ENCODE data around the gene TNRC6B. TPM values are rescaled to one million over a fixed set of nuclear protein-coding genes. Genes with fewer than 3 reads are reported as not detected.

TNRC6B gene
- total RNA-seq, 1 donor from 2014 or later = 26.7 TPM

- TF ChIP-seq CTCF (IDR thresholded peaks at IDR 0.05; ENCODE audit: insufficient read depth, low read length, poor library complexity, severe bottlenecking) = no peak
- H3K4me3 ChIP-seq (ENCODE audit: low read depth, low read length) = no peak overlapping the region
- no peaks in the 10 kb centered on the region for H3K27me3 ChIP-seq (ENCODE audit: control insufficient read depth, insufficient read depth, low read length)
- DNase-seq (ENCODE audit: low read depth) = no peak
- H3K36me3 ChIP-seq (ENCODE audit: control insufficient read depth, insufficient read depth, low read length) = no peaks in the 10 kb centered on the region
Measured at GRCh38 chr22:40294696-40295095, 117.0 kb downstream of the TNRC6B start.

- Histone ChIP-seq H3K36me3 (ENCODE audit: control insufficient read depth, insufficient read depth, low read length) (peaks cover 2% of the 10 kb centered on the region), H3K27me3 (ENCODE audit: control insufficient read depth, insufficient read depth, low read length) (no peaks in the 10 kb centered on the region), H3K4me3 (ENCODE audit: low read depth, low read length) (no peak overlapping the region)
- DNase-seq (ENCODE audit: low read depth) = no peak
- TF ChIP-seq CTCF (IDR thresholded peaks at IDR 0.05; ENCODE audit: insufficient read depth, low read length, poor library complexity, severe bottlenecking) = no peak
Measured at GRCh38 chr22:40300316-40300715, 122.6 kb downstream of the TNRC6B start.

DNA sequence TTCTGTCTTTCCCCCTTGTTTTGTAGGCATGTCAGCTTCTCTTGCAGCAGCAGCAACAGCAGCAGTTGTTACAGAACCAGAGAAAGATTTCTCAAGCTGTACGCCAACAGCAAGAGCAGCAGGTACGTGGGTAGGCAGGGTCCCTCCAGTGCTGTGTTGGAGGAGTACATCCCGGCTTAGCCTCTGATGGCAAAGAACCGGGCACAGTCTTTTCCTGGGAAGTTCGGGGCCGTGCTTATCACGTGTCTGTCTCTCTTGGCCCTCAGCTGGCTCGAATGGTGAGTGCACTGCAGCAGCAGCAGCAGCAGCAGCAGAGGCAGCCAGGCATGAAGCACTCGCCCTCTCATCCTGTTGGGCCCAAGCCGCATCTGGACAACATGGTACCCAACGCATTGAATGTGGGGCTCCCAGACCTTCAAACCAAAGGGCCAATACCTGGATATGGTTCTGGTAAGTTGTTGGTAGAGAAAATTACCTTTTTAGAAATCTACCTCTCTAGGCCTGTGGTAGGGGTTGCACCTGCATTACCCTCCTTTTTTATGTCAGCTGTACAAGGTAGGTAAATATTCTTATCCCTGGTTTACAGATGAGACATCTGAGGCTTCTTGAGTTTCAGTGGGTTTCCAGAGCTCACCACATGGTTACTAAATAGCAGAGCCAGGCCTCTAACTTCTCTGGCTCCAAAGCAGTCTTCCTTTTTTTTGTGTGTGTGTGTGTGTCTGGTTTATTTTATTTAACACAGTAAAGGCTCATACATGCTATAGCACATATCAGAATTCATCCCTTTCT lies 123.4 kb downstream of the TNRC6B start:
- no peaks in the 10 kb centered on the region for H3K27me3 ChIP-seq (ENCODE audit: control insufficient read depth, insufficient read depth, low read length)
- no peak for DNase-seq (ENCODE audit: low read depth)
- H3K36me3 ChIP-seq (ENCODE audit: control insufficient read depth, insufficient read depth, low read length) = peaks cover 2% of the 10 kb centered on the region
- H3K4me3 ChIP-seq (ENCODE audit: low read depth, low read length) = no peak overlapping the region
- TF ChIP-seq CTCF (IDR thresholded peaks at IDR 0.05; ENCODE audit: insufficient read depth, low read length, poor library complexity, severe bottlenecking) = no peak

- DNase-seq (ENCODE audit: low read depth) = no peak
- Histone ChIP-seq H3K4me3 (ENCODE audit: low read depth, low read length) (no peak overlapping the region), H3K36me3 (ENCODE audit: control insufficient read depth, insufficient read depth, low read length) (peaks cover 2% of the 10 kb centered on the region), H3K27me3 (ENCODE audit: control insufficient read depth, insufficient read depth, low read length) (no peaks in the 10 kb centered on the region)
- TF ChIP-seq CTCF (IDR thresholded peaks at IDR 0.05; ENCODE audit: insufficient read depth, low read length, poor library complexity, severe bottlenecking) = no peak
Measured at GRCh38 chr22:40302149-40302548, 124.4 kb downstream of the TNRC6B start.

GRCh38 chr22:40305625-40306024 lies 127.9 kb downstream of the TNRC6B start:
- TF ChIP-seq CTCF (IDR thresholded peaks at IDR 0.05; ENCODE audit: insufficient read depth, low read length, poor library complexity, severe bottlenecking) = no peak
- no peaks in the 10 kb centered on the region for H3K27me3 ChIP-seq (ENCODE audit: control insufficient read depth, insufficient read depth, low read length)
- no peak for DNase-seq (ENCODE audit: low read depth)
- H3K36me3 ChIP-seq (ENCODE audit: control insufficient read depth, insufficient read depth, low read length) = peaks cover 4% of the 10 kb centered on the region
- H3K4me3 ChIP-seq (ENCODE audit: low read depth, low read length) = no peak overlapping the region
